Ishikawa (cell line): Measurements from ENCODE around the gene MUSK.

ENCODE experiments used
- CEBPB ChIP-seq: IDR thresholded peaks from 2 replicates; pipeline ENCODE4 v1.6.1; 2012
- CREB1 ChIP-seq: IDR thresholded peaks from 2 replicates; pipeline ENCODE4 v1.6.1; 2012; ENCODE audit warnings: low read depth
- EGR1 ChIP-seq: IDR thresholded peaks from 2 replicates; pipeline ENCODE4 v1.6.1; 2012
- EP300 ChIP-seq: IDR thresholded peaks from 2 replicates; pipeline ENCODE4 v1.6.1; 2012; ENCODE audit warnings: borderline replicate concordance
- FOXM1 ChIP-seq: IDR thresholded peaks from 2 replicates; pipeline ENCODE4 v1.6.1; 2012; ENCODE audit warnings: low read depth, borderline replicate concordance
- MAX ChIP-seq: IDR thresholded peaks from 2 replicates; pipeline ENCODE4 v1.6.1; 2012
- NFIC ChIP-seq: IDR thresholded peaks from 2 replicates; pipeline ENCODE4 v1.6.1; 2012
- REST ChIP-seq: IDR thresholded peaks from 2 replicates; pipeline ENCODE4 v1.6.1; 2012; ENCODE audit warnings: low read depth, mild to moderate bottlenecking
- TAF1 ChIP-seq: IDR thresholded peaks from 2 replicates; pipeline ENCODE4 v1.6.1; 2012; ENCODE audit warnings: low read depth, mild to moderate bottlenecking
- TCF12 ChIP-seq: IDR thresholded peaks from 2 replicates; pipeline ENCODE4 v1.6.1; 2012; ENCODE audit warnings: low read depth
- TEAD4 ChIP-seq: IDR thresholded peaks from 2 replicates; pipeline ENCODE4 v1.6.1; 2012
- USF1 ChIP-seq: IDR thresholded peaks from 2 replicates; pipeline ENCODE4 v1.6.1; 2012
- YY1 ChIP-seq: IDR thresholded peaks from 2 replicates; pipeline ENCODE4 v1.6.1; 2012; ENCODE audit warnings: low read depth
- ZBTB7A ChIP-seq: IDR thresholded peaks from 2 replicates; pipeline ENCODE4 v1.6.1; 2012; ENCODE audit warnings: low read depth

The MUSK gene

GRCh38 chr9:110782701-110783100, 114.1 kb downstream of the MUSK start:
- TF ChIP-seq TEAD4 = no peak

- TF ChIP-seq CREB1 (no peak), TCF12 (no peak), FOXM1 (no peak), USF1 (no peak), CEBPB (no peak), YY1 (no peak)
Measured at GRCh38 chr9:110784309-110784708, 115.7 kb downstream of the MUSK start.

GRCh38 chr9:110785166-110785565, 116.6 kb downstream of the MUSK start:
- TF ChIP-seq USF1 (no peak), CEBPB (no peak), ZBTB7A (no peak), MAX (no peak), CREB1 (no peak), NFIC (no peak), FOXM1 (no peak)

GRCh38 chr9:110788871-110789270, 120.3 kb downstream of the MUSK start:
- no peak for TF ChIP-seq CEBPB
- TF ChIP-seq USF1 = no peak

- no peak for TF ChIP-seq CEBPB
- no peak for TF ChIP-seq CREB1
- no peak for TF ChIP-seq YY1
Measured at GRCh38 chr9:110797611-110798010, 129.0 kb downstream of the MUSK start.

- no peak for TF ChIP-seq CEBPB
- TF ChIP-seq ZBTB7A = no peak
- no peak for TF ChIP-seq REST
- TF ChIP-seq NFIC = no peak
Measured at GRCh38 chr9:110799396-110799795, 130.8 kb downstream of the MUSK start.

- TF ChIP-seq ZBTB7A (no peak), EP300 (no peak), YY1 (no peak), EGR1 (no peak), REST (no peak), TEAD4 (no peak), MAX (no peak), TAF1 (no peak), CREB1 (no peak), CEBPB (no peak), TCF12 (no peak), NFIC (no peak), FOXM1 (no peak)
Measured at GRCh38 chr9:110801426-110801825, 132.8 kb downstream of the MUSK start.
